OCI-LY7 (cell line): Measurements from ENCODE around the gene TBC1D13. TPM values are rescaled to one million over a fixed set of nuclear protein-coding genes. Genes with fewer than 3 reads are reported as not detected.

Experiments
- BruUV-seq: library from RNA; stranded (reverse); fragments of 400-500 nt; replicated peaks from 2 replicates; lab custom pipeline; 2021; lab: Mats Ljungman, UMichigan
- CTCF ChIA-PET: fragments of 300-600 bp; sonication (Branson Sonifier 250); formaldehyde crosslinking; loops from one replicate; lab custom pipeline; 2022; ENCODE audit warnings: antibody characterized with exemption; ENCODE audit not compliant: unreplicated experiment; lab: Charles Lee
- POLR2A ChIA-PET: fragments of 300-600 bp; sonication (Branson Sonifier 250); formaldehyde crosslinking; loops from one replicate; lab custom pipeline; 2022; ENCODE audit warnings: antibody characterized with exemption; lab: Charles Lee
- DNase-seq: peaks from one replicate; pipeline ENCODE4 v3.0.0-alpha.2; 2015; ENCODE audit warnings: low spot score
- H2AFZ ChIP-seq: fragments of 200-600 bp; sonication (generic), shearing (Covaris generic); 2 replicates; pipeline ENCODE4 v1.6.1; 2014; ENCODE audit warnings: mild to moderate bottlenecking, antibody characterized with exemption, low read length, moderate library complexity
- H3K27ac ChIP-seq: fragments of 200-600 bp; sonication (generic); 2 replicates; pipeline ENCODE4 v1.5.1; 2014; ENCODE audit warnings: mixed run types, low read depth, mild to moderate bottlenecking, moderate library complexity, low read length, inconsistent platforms; ENCODE audit not compliant: poor library complexity, severe bottlenecking
- H3K36me3 ChIP-seq: fragments of 200-600 bp; sonication (generic); 2 replicates; pipeline ENCODE4 v1.6.1; 2014; ENCODE audit warnings: mild to moderate bottlenecking, antibody characterized with exemption, low read length, moderate library complexity, mixed read lengths; ENCODE audit not compliant: insufficient read depth
- H3K4me1 ChIP-seq: fragments of 200-600 bp; sonication (generic); 2 replicates; pipeline ENCODE4 v1.5.1; 2014; ENCODE audit warnings: mild to moderate bottlenecking, low read length; ENCODE audit not compliant: insufficient read depth, poor library complexity, severe bottlenecking
- H3K4me2 ChIP-seq: fragments of 200-600 bp; sonication (generic); 2 replicates; pipeline ENCODE4 v1.6.1; 2014; ENCODE audit warnings: mild to moderate bottlenecking, low read length
- H3K4me3 ChIP-seq: fragments of 200-600 bp; sonication (generic); 2 replicates; pipeline ENCODE4 v1.5.1; 2014; ENCODE audit warnings: mild to moderate bottlenecking, low read depth, low read length; ENCODE audit not compliant: poor library complexity, severe bottlenecking
- H3K79me2 ChIP-seq: fragments of 200-600 bp; sonication (generic); 2 replicates; pipeline ENCODE4 v1.6.1; 2016; ENCODE audit warnings: low read depth, mild to moderate bottlenecking, low read length, moderate library complexity, mixed read lengths; ENCODE audit not compliant: insufficient read depth
- H3K9me2 ChIP-seq: fragments of 200-600 bp; sonication (generic); 2 replicates; pipeline ENCODE4 v1.6.1; 2016; ENCODE audit warnings: mild to moderate bottlenecking, low read length, mixed read lengths; ENCODE audit not compliant: insufficient read depth
- H3K9me3 ChIP-seq: fragments of 200-600 bp; sonication (generic); 2 replicates; pipeline ENCODE4 v1.6.1; 2014; ENCODE audit warnings: mild to moderate bottlenecking, mixed run types, low read length, mixed read lengths
- H4K20me1 ChIP-seq: fragments of 200-600 bp; sonication (generic); 2 replicates; pipeline ENCODE4 v1.6.1; 2014; ENCODE audit warnings: mild to moderate bottlenecking, antibody characterized with exemption, low read length, moderate library complexity, mixed read lengths; ENCODE audit not compliant: insufficient read depth
- CTCF ChIP-seq: fragments of 200-600 bp; sonication (generic); conservative IDR thresholded peaks from 2 replicates; pipeline ENCODE4 v1.5.1; 2014; ENCODE audit warnings: mild to moderate bottlenecking, antibody characterized with exemption, low read length, moderate library complexity, mixed read lengths
- EZH2phosphoT487 ChIP-seq: fragments of 200-600 bp; sonication (generic); IDR thresholded peaks from 2 replicates; pipeline ENCODE4 v1.6.1; 2018; ENCODE audit warnings: low read depth, borderline replicate concordance, mild to moderate bottlenecking, mixed run types, antibody characterized with exemption, low read length, moderate library complexity, mixed read lengths
- intact Hi-C: fragments of 100-400 bp; cut with micrococcal nuclease; formaldehyde crosslinking; loops from one replicate; pipeline ENCODE4 v1.10.0; 2022; ENCODE audit not compliant: unreplicated experiment
- total RNA-seq, 2 experiments: library from RNA; depleted of rRNA in 1 of 2; stranded (reverse); fragments of >200 nt in 1 of 2; shearing (Covaris generic) in 1 of 2; gene quantifications; 2 replicates each; pipeline ENCODE4 v1.2.3, GENCODE V29; 2014 to 2022

Gene TBC1D13
- total RNA-seq, 2 experiments from 2014 or later = 18.7 to 24.7 TPM

DNA sequence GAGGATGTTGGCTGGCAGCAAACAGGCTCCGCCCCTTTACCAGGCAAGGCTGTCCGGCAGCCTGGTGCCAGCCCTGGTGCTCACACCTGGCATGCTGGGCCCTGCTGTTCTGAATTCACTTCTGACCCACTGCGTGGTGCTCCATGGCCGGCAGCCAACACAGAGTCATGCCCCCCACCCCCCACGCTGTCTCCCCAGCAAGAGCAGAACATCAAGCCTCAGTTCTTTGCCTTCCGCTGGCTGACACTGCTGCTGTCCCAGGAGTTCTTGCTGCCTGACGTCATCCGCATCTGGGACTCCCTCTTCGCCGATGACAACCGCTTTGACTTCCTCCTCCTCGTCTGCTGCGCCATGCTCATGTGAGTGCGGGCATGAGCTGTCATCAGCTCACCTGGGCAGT, 18.6 kb downstream of the TBC1D13 start:
- H3K9me2 ChIP-seq = no peaks in the 10 kb centered on the region
- H3K9me3 ChIP-seq = no peaks in the 10 kb centered on the region
- H3K27ac ChIP-seq = no peak overlapping the region
- no peak for DNase-seq
- TF ChIP-seq CTCF = no peak
- no peak for TF ChIP-seq EZH2phosphoT487
- peaks cover 85% of the 10 kb centered on the region for H3K36me3 ChIP-seq
- ChIA-PET POLR2A (interaction anchor here (0.6 to 0.7 kb wide), 2 partner anchors 21 kb away, joined by 4 to 6 read pairs; no protein-coding TSS in a partner anchor), CTCF (interaction anchor here (1.1 kb wide), 1 partner anchor 34 kb away, joined by 3 read pairs; no protein-coding TSS in a partner anchor)
- no peak overlapping the region for H2AFZ ChIP-seq
- intact Hi-C loops = no loop called here
- BruUV-seq = no TSS peak
- H3K4me2 ChIP-seq = no peak overlapping the region
- no peak overlapping the region for H3K4me3 ChIP-seq
- H3K4me1 ChIP-seq = no peaks in the 10 kb centered on the region
- H3K79me2 ChIP-seq = no peaks in the 10 kb centered on the region
- H4K20me1 ChIP-seq = no peaks in the 10 kb centered on the region

DNA sequence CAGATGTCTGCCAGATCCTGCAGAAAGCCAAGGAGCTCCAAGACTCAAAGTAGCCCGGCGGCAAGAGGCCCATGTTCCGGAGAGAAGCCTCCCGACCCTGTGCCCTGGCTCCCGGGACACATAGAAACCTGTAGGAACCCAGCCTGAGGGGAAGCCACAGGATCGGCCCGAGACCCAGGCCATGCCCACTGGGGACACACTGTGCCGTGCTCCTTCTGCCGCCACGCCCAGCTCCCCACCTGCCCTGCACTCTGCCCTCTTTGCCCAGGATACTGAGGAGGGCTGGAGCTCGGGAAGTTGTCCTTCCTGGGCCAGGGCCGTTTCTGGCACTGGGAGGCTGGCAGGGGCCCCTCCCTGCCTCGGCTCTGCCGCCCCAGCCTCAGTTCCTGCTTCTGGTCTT, 20.8 kb downstream of the TBC1D13 start:
- intact Hi-C loops = no loop called here
- Histone ChIP-seq H3K27ac (no peak overlapping the region), H2AFZ (no peak overlapping the region), H3K79me2 (no peaks in the 10 kb centered on the region), H3K36me3 (peaks cover 69% of the 10 kb centered on the region), H3K4me2 (no peak overlapping the region), H3K9me2 (no peaks in the 10 kb centered on the region), H3K9me3 (no peaks in the 10 kb centered on the region), H3K4me3 (no peak overlapping the region), H3K4me1 (no peaks in the 10 kb centered on the region), H4K20me1 (no peaks in the 10 kb centered on the region)
- TF ChIP-seq CTCF (no peak), EZH2phosphoT487 (no peak)
- ChIA-PET CTCF (no interaction called here), POLR2A (interaction anchor here (0.7 kb wide), 1 partner anchor 108 kb away, joined by 3 read pairs; no protein-coding TSS in a partner anchor)
- BruUV-seq = no TSS peak
- DNase-seq = no peak

GRCh38 chr9:128808543-128808942, 21.5 kb downstream of the TBC1D13 start:
- ChIA-PET CTCF (no interaction called here), POLR2A (no interaction called here)
- Histone ChIP-seq H3K9me3 (no peaks in the 10 kb centered on the region), H3K79me2 (no peaks in the 10 kb centered on the region), H3K9me2 (no peaks in the 10 kb centered on the region), H4K20me1 (no peaks in the 10 kb centered on the region), H3K4me1 (no peaks in the 10 kb centered on the region), H3K4me3 (no peak overlapping the region), H2AFZ (no peak overlapping the region), H3K36me3 (peaks cover 62% of the 10 kb centered on the region), H3K4me2 (no peak overlapping the region), H3K27ac (no peak overlapping the region)
- intact Hi-C loops = no loop called here
- no peak for TF ChIP-seq EZH2phosphoT487
- TF ChIP-seq CTCF = no peak
- no peak for DNase-seq
- no TSS peak for BruUV-seq
